ENCODE measurements around the gene MTA2. TPM values are rescaled to one million over a fixed set of nuclear protein-coding genes. Genes with fewer than 3 reads are reported as not detected.
A peak's percentile ranks its signal among the peaks of the same experiment; 100 is the strongest.

MTA2 gene
- total and polyA plus RNA-seq, 2 donors (not counting 1 experiment from before 2014, with no cell fraction given) = 37.2 to 139 TPM

DNA sequence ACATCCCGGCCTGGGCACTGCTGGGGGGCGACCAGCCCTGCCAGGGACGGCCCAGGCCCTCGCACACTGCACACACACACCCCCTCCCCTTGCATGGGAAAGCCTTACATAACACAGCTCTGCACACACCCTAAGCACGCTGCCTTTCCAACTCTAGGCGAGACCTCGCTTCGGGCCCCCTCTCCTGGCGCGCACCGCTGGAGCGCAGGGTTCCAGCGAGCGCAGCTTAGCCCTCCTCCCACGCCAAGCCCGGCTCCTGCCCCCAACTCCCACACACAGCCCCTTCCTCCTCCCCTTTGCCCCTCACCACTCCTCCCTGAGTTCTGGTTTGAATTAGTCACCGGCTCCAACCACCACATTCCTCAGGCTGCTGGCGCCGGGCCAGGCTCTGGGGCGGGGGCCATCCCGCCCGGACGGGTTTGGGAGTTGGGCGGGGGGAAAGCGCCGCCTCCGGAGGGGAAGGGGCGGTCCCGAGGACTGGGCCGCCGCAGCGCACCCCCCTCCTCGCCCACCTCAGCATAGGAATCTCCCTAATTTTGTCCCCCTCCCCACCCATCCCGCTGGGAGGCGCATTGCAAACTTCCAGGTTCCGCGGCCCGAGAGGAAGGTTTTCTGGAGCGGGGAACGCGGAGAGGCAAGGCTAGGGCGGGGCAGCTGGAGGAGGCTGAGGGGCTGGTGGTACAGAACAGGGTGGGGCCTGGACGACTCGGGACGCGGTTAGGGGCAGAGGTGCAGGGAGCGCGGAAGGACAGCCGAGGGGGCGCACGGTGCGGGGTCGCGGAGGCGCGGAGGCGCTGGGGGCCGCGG is 56.0 kb downstream of the MTA2 start:
- WGBS (ENCODE audit: insufficient coverage) = under 1% methylated on average over 53 of the region's 59 CpGs
- TF ChIP-seq, protein P1, sequence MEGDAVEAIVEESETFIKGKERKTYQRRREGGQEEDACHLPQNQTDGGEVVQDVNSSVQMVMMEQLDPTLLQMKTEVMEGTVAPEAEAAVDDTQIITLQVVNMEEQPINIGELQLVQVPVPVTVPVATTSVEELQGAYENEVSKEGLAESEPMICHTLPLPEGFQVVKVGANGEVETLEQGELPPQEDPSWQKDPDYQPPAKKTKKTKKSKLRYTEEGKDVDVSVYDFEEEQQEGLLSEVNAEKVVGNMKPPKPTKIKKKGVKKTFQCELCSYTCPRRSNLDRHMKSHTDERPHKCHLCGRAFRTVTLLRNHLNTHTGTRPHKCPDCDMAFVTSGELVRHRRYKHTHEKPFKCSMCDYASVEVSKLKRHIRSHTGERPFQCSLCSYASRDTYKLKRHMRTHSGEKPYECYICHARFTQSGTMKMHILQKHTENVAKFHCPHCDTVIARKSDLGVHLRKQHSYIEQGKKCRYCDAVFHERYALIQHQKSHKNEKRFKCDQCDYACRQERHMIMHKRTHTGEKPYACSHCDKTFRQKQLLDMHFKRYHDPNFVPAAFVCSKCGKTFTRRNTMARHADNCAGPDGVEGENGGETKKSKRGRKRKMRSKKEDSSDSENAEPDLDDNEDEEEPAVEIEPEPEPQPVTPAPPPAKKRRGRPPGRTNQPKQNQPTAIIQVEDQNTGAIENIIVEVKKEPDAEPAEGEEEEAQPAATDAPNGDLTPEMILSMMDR (IDR thresholded peaks at IDR 0.05) = no peak
- intact Hi-C loops (cut with micrococcal nuclease) = loop anchor here (1.0 kb wide), 1 partner anchor 11 kb away; no protein-coding TSS in a partner anchor
- ChIA-PET POLR2A (interaction anchor here (1.9 to 7.3 kb wide), 2 partner anchors 10 to 121 kb away, joined by 11 to 119 read pairs; no protein-coding TSS in a partner anchor), CTCF (interaction anchor here (3.3 to 11.1 kb wide), 3 partner anchors 10 to 121 kb away, joined by 20 to 376 read pairs (median 207); no protein-coding TSS in a partner anchor)
- Histone ChIP-seq H3K79me2 (ENCODE audit: control insufficient read depth, insufficient read depth, low read length) (peaks cover 65% of the 10 kb centered on the region), H3K27ac (ENCODE audit: low read length in 2 of 2) (peak overlapping the region; percentile 91 to 94), H3K9ac (ENCODE audit: low read length) (peak overlapping the region; percentile 98), H3K4me2 (replicated peaks; ENCODE audit: low read depth, low read length, poor library complexity, severe bottlenecking) (peak overlapping the region; percentile 97), H4K20me1 (ENCODE audit: control insufficient read depth, insufficient read depth, low read length, poor library complexity, severe bottlenecking) (peaks cover 48% of the 10 kb centered on the region), H3K9me3 (ENCODE audit: control extremely low read depth in 1 of 3, control insufficient read depth in 2 of 3, insufficient read depth in 1 of 3, low read length in 2 of 3) (no peaks in the 10 kb centered on the region), H3K4me1 (ENCODE audit: control insufficient read depth in 2 of 2, insufficient read depth in 2 of 2, low read length in 2 of 2) (peaks cover 52 to 68% of the 10 kb centered on the region in 2 donors), H3K27me3 (replicated peaks in 1 of 4; ENCODE audit: control extremely low read depth in 1 of 4, control insufficient read depth in 3 of 4, insufficient read depth in 4 of 4, low read length in 3 of 4) (no peaks in the 10 kb centered on the region), H3K4me3 (ENCODE audit: control extremely low read depth in 1 of 5, extremely low read depth in 1 of 5, insufficient read depth in 1 of 5, low read depth in 2 of 5, low read length in 4 of 5) (peak overlapping the region; percentile 69 to 99 (median 93)), H3K36me3 (replicated peaks in 1 of 2; ENCODE audit: control extremely low read depth in 1 of 2, control insufficient read depth in 1 of 2, extremely low read depth in 1 of 2, insufficient read depth in 2 of 2, low read length in 1 of 2) (no peaks in the 10 kb centered on the region), H2AFZ (ENCODE audit: insufficient read depth, low read depth, low read length, poor library complexity, severe bottlenecking) (peak overlapping the region; percentile 48)
- H3K27me3 Mint-ChIP-seq = no peaks in the 10 kb centered on the region
- H3K4me3 Mint-ChIP-seq = peak overlapping the region; percentile 97
- DNase-seq (peak; percentile 61), ATAC-seq (ENCODE audit: low read depth) (peak; percentile 8)
- H3K9me3 Mint-ChIP-seq (ENCODE audit: insufficient read depth) = no peaks in the 10 kb centered on the region
- peaks cover 73% of the 10 kb centered on the region for H3K4me1 Mint-ChIP-seq
- peak overlapping the region; percentile 97 for H3K27ac Mint-ChIP-seq

Data from B cell (primary cell).